K562 (cell line): ENCODE data around the gene RAB3IP. TPM values are rescaled to one million over a fixed set of nuclear protein-coding genes. Genes with fewer than 3 reads are reported as not detected.

Experiments
- ATAC-seq: fragments of 200-7000 bp; cut with Tn5 transposase; 3 replicates; pipeline ENCODE4 v1.9.1; 2020; ENCODE audit warnings: moderate library complexity
- BruUV-seq: library from RNA; stranded (reverse); fragments of 400-500 nt; replicated peaks from 2 replicates; lab custom pipeline; 2021; lab: Mats Ljungman, UMichigan
- CTCF ChIA-PET: fragments of 300-600 bp; formaldehyde crosslinking; extraction: SDS; loops from one replicate; lab custom pipeline; 2021; ENCODE audit warnings: low intra/inter-chr PET ratio; lab: Yijun Ruan, JAX
- POLR2A ChIA-PET: fragments of 300-600, 350-650 bp; sonication (Branson Sonifier 250); formaldehyde crosslinking; extraction: SDS; loops from one replicate; lab custom pipeline; 2021; ENCODE audit warnings: antibody characterized with exemption, inconsistent platforms; lab: Yijun Ruan, JAX
- DNase-seq, 4 experiments: peaks; one replicate each; pipeline versions ENCODE4 v3.0.0 to v3.0.0-alpha.2; 2011 to 2018; ENCODE audit warnings: low spot score in 3 of 4, mixed read lengths in 3 of 4; ENCODE audit errors: extremely low read depth in 1 of 4
- FAIRE-seq: peaks from 2 replicates; lab custom pipeline; 2011; peaks lifted over from hg19 to GRCh38; lab: Jason Lieb, UNC
- H2AFZ ChIP-seq: 2 replicates; pipeline ENCODE4 v1.6.0; 2011; ENCODE audit warnings: low read depth, low read length, control low read depth, inconsistent platforms
- H3K27ac ChIP-seq: fragments of 200-600 bp; 3 replicates; pipeline ENCODE4 v1.8.0; 2011; ENCODE audit warnings: low read depth, mild to moderate bottlenecking, control low read depth, inconsistent platforms, low read length, moderate library complexity, mixed read lengths; ENCODE audit errors: extremely low read depth
- H3K27me3 ChIP-seq, 2 experiments: fragments of 300-600 bp in 1 of 2; 2 replicates in 1 of 2; 3 replicates in 1 of 2; pipeline versions ENCODE4 v1.6.0 to v1.8.0; 2011; ENCODE audit warnings: inconsistent platforms in 2 of 2, low read length in 2 of 2, mild to moderate bottlenecking in 1 of 2, mixed read lengths in 1 of 2, moderate library complexity in 1 of 2; ENCODE audit not compliant: control insufficient read depth in 2 of 2, insufficient read depth in 2 of 2
- H3K36me3 ChIP-seq: fragments of 300-600 bp; 3 replicates; pipeline ENCODE4 v1.8.0; 2011; ENCODE audit warnings: mild to moderate bottlenecking, low read length, inconsistent platforms; ENCODE audit not compliant: control insufficient read depth, insufficient read depth
- H3K4me1 ChIP-seq, 2 experiments: fragments of 200-600 bp in 1 of 2; replicated peaks in 1 of 2; 2 replicates in 1 of 2; 3 replicates in 1 of 2; pipeline versions ENCODE4 v1.5.1 to v1.8.0; 2011; ENCODE audit warnings: inconsistent platforms in 2 of 2, low read length in 2 of 2, mild to moderate bottlenecking in 1 of 2, mixed read lengths in 1 of 2, moderate library complexity in 1 of 2; ENCODE audit not compliant: control insufficient read depth in 2 of 2, insufficient read depth in 2 of 2
- H3K4me2 ChIP-seq: 2 replicates; pipeline ENCODE4 v1.6.1; 2011; ENCODE audit warnings: low read length, control low read depth, inconsistent platforms, mixed read lengths; ENCODE audit not compliant: insufficient read depth
- H3K4me3 ChIP-seq: fragments of 200-600 bp; sonication (generic), shearing (Covaris generic); 2 replicates; pipeline ENCODE4 v1.5.1; 2016; ENCODE audit warnings: control low read depth, inconsistent platforms
- H3K79me2 ChIP-seq: fragments of 200-600 bp; 3 replicates; pipeline ENCODE4 v1.8.0; 2011; ENCODE audit warnings: low read length, inconsistent platforms; ENCODE audit not compliant: control insufficient read depth, insufficient read depth
- H3K9ac ChIP-seq, 2 experiments: 2 replicates each; pipeline versions ENCODE4 v1.6.0 to v1.6.1; 2011; ENCODE audit warnings: low read depth in 2 of 2, low read length in 2 of 2, control low read depth in 1 of 2, inconsistent platforms in 1 of 2, mild to moderate bottlenecking in 1 of 2, mixed read lengths in 1 of 2; ENCODE audit not compliant: insufficient read depth in 1 of 2
- H3K9me1 ChIP-seq: one replicate; pipeline ENCODE4 v1.6.0; 2011; ENCODE audit warnings: inconsistent platforms, mild to moderate bottlenecking, low read length, moderate library complexity; ENCODE audit not compliant: control insufficient read depth, insufficient read depth
- H3K9me3 ChIP-seq: replicated peaks from 2 replicates; pipeline ENCODE4 v1.5.1; 2011; ENCODE audit warnings: low read depth, low read length, inconsistent platforms; ENCODE audit not compliant: control insufficient read depth, insufficient read depth
- H4K20me1 ChIP-seq: replicated peaks from 2 replicates; pipeline ENCODE4 v1.6.1; 2011; ENCODE audit warnings: low read length, inconsistent platforms, mixed read lengths; ENCODE audit not compliant: control insufficient read depth, insufficient read depth
- BHLHE40 ChIP-seq: IDR thresholded peaks from 2 replicates; pipeline ENCODE4 v1.6.1; 2011; ENCODE audit warnings: low read length, improper control_type of control experiment
- MCM7 ChIP-seq, 2 experiments: fragments of 450-650 bp; IDR thresholded peaks; 2 replicates each; pipeline ENCODE4 v1.6.1; 2016 to 2018
- ZC3H11A ChIP-seq: IDR thresholded peaks from 2 replicates; pipeline ENCODE4 v1.6.1; 2012; ENCODE audit warnings: low read depth, low read length, improper control_type of control experiment
- WGBS: fragments of 100-300 bp; shearing (Covaris generic); methylation state at CpG from one replicate; pipeline ENCODE4 v1.1.6; 2016; ENCODE audit warnings: low coverage, mixed read lengths; ENCODE audit not compliant: insufficient coverage; ENCODE audit errors: missing lambda C conversion rate; 5-methylcytosine and 5-hydroxymethylcytosine counted together
- in situ Hi-C: fragments of 300-500 bp; cut with MboI; formaldehyde crosslinking; loops from 4 replicates; pipeline ENCODE4 v1.15.0; 2018; ENCODE audit warnings: inconsistent platforms, mixed read lengths
- intact Hi-C: fragments of 100-400 bp; cut with micrococcal nuclease; formaldehyde crosslinking; loops from 2 replicates; pipeline ENCODE4 v1.14.2; 2022
- polyA plus RNA-seq, 8 experiments: library from polyadenylated mRNA; depleted of rRNA in 4 of 8; stranded (reverse) in 5 of 8; unstranded in 3 of 8; fragments of >200 nt; fragmentation: Nextera tagmentation in 2 of 8; fragmentation: Illumina TruSeq in 1 of 8; extraction: Ambion mirVana in 2 of 8; extraction: Trizol in 1 of 8; gene quantifications; 2 replicates each; pipeline versions ENCODE4 v1.2.1 to v1.2.3, GENCODE V29; 2011 to 2014; ENCODE audit warnings: inconsistent platforms in 1 of 8, missing spikeins in 1 of 8
- total RNA-seq, 7 experiments: library from RNA; depleted of rRNA in 6 of 7; stranded (reverse); fragments of >200 nt in 6 of 7; fragmentation: Illumina TruSeq in 2 of 7; extraction: Trizol in 2 of 7; gene quantifications; 2 replicates each; pipeline versions ENCODE4 v1.2.1 to v1.2.3, GENCODE V29; 2011 to 2021; ENCODE audit warnings: low replicate concordance in 1 of 7
- TF ChIP-seq, protein P1 (sequence below): fragments of 150-350 bp; conservative IDR thresholded peaks from 2 replicates; pipeline ENCODE4 v1.6.1; 2014; ENCODE audit warnings: low read length

RAB3IP gene
- total and polyA plus RNA-seq, 9 of the 15 experiments (the other 6 are each of a cell fraction or from before 2014, with no cell fraction given) = 5.6 to 25.5 (median 11.3) TPM

DNA sequence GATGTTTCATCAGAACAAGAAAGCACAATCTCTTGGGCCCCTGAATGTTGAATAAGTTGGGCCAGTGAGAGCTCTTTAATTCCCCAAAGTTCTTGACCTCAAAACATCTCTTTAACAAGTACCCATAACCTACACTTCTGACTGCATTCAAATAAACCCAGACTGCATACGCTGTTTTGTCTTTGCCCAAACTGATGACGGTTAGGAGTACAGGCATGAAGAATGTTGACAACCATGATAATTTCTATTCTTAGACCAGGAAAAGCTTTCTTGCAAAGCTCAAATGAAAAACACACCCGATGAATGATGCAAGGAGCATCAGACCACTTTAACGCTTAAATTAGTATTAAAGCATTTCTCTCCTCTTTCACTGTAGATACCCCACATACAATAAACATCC is 11.7 kb upstream of the RAB3IP start (continued):
- TF ChIP-seq, protein P1, sequence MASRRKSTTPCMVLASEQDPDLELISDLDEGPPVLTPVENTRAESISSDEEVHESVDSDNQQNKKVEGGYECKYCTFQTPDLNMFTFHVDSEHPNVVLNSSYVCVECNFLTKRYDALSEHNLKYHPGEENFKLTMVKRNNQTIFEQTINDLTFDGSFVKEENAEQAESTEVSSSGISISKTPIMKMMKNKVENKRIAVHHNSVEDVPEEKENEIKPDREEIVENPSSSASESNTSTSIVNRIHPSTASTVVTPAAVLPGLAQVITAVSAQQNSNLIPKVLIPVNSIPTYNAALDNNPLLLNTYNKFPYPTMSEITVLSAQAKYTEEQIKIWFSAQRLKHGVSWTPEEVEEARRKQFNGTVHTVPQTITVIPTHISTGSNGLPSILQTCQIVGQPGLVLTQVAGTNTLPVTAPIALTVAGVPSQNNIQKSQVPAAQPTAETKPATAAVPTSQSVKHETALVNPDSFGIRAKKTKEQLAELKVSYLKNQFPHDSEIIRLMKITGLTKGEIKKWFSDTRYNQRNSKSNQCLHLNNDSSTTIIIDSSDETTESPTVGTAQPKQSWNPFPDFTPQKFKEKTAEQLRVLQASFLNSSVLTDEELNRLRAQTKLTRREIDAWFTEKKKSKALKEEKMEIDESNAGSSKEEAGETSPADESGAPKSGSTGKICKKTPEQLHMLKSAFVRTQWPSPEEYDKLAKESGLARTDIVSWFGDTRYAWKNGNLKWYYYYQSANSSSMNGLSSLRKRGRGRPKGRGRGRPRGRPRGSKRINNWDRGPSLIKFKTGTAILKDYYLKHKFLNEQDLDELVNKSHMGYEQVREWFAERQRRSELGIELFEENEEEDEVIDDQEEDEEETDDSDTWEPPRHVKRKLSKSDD = no peak

DNA sequence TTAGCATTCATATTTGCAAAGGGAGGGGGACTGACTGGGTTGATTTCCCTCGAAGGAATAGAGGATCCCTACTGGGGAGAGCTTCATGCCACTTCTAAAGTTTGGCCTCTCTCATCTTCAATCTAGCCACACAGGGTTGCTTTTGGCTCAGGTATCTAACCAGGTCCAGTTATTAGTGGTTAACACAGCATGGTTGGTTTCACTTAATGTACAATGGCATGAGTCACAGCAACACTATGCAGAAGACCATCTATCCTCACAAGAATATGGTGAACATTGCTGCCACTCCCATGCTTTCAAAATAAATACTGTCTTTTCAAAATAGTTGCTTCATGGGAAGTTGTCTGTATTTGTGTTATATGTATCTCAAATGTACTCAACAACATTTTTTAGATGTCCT is 6.6 kb upstream of the RAB3IP start:
- WGBS = 7% methylated on average over 1 of the region's 1 CpG
- in situ Hi-C loops (no loop called here), intact Hi-C loops (no loop called here)
- no peak for DNase-seq
- no peaks in the 10 kb centered on the region; a peak in 2 of 5 replicates for H3K27me3 ChIP-seq
- H3K79me2 ChIP-seq = no peaks in the 10 kb centered on the region
- ATAC-seq = no peak
- H3K9me3 ChIP-seq = no peaks in the 10 kb centered on the region; the same call in 1 of the 2 replicates
- CTCF ChIA-PET = no interaction called here
- H2AFZ ChIP-seq = no peak overlapping the region
- no peak overlapping the region for H3K27ac ChIP-seq
- no peak overlapping the region for H3K9ac ChIP-seq
- TF ChIP-seq BHLHE40 (no peak), ZC3H11A (no peak), MCM7 (IDR thresholded peaks at IDR 0.05) (no peak)
- no peak for FAIRE-seq
- H3K36me3 ChIP-seq = no peaks in the 10 kb centered on the region
- no peak overlapping the region for H3K4me3 ChIP-seq
- no peak overlapping the region for H3K4me2 ChIP-seq
- POLR2A ChIA-PET = interaction anchor here (0.9 kb wide), 1 partner anchor 10 kb away, joined by 3 read pairs; no protein-coding TSS in a partner anchor
- BruUV-seq = no TSS peak
- no peaks in the 10 kb centered on the region; a peak in 1 of 5 replicates for H3K4me1 ChIP-seq
- H3K9me1 ChIP-seq = no peaks in the 10 kb centered on the region
- H4K20me1 ChIP-seq = no peaks in the 10 kb centered on the region
